H9 (cell line): Measurements from ENCODE around the gene MT1H. TPM values are rescaled to one million over a fixed set of nuclear protein-coding genes. Genes with fewer than 3 reads are reported as not detected.

Experiments used
- DNase-seq: peaks from one replicate; pipeline ENCODE4 v3.0.0-alpha.2; 2017
- H2AFZ ChIP-seq: one replicate; pipeline ENCODE4 v1.6.1; 2013; ENCODE audit warnings: mild to moderate bottlenecking, low read length, control low read depth, moderate library complexity
- H2AK5ac ChIP-seq: 2 replicates; pipeline ENCODE4 v1.6.1; 2013; ENCODE audit warnings: low read length, control low read depth, mixed read lengths; ENCODE audit not compliant: insufficient read length
- H2BK120ac ChIP-seq: one replicate; pipeline ENCODE4 v1.6.1; 2013; ENCODE audit warnings: low read depth, mild to moderate bottlenecking, low read length, control low read depth, inconsistent platforms; ENCODE audit not compliant: poor library complexity, severe bottlenecking
- H2BK12ac ChIP-seq: 2 replicates; pipeline ENCODE4 v1.6.1; 2013; ENCODE audit warnings: low read length, control low read depth, mixed read lengths, low read depth; ENCODE audit not compliant: insufficient read length
- H2BK15ac ChIP-seq: 2 replicates; pipeline ENCODE4 v1.6.1; 2013; ENCODE audit warnings: low read depth, low read length, control low read depth
- H2BK20ac ChIP-seq: one replicate; pipeline ENCODE4 v1.6.1; 2013; ENCODE audit warnings: low read depth, mild to moderate bottlenecking, low read length, control low read depth, inconsistent platforms; ENCODE audit not compliant: poor library complexity, severe bottlenecking
- H2BK5ac ChIP-seq: 2 replicates; pipeline ENCODE4 v1.6.1; 2013; ENCODE audit warnings: low read length, control low read depth, mixed read lengths; ENCODE audit not compliant: insufficient read length
- H3K14ac ChIP-seq: 2 replicates; pipeline ENCODE4 v1.6.1; 2013; ENCODE audit warnings: low read length, control low read depth; ENCODE audit not compliant: insufficient read depth
- H3K18ac ChIP-seq: 2 replicates; pipeline ENCODE4 v1.6.1; 2013; ENCODE audit warnings: low read depth, mild to moderate bottlenecking, mixed read lengths, low read length, control low read depth; ENCODE audit not compliant: insufficient read length
- H3K23ac ChIP-seq: 2 replicates; pipeline ENCODE4 v1.6.1; 2013; ENCODE audit warnings: low read length, control low read depth, mixed read lengths, low read depth; ENCODE audit not compliant: insufficient read length
- H3K23me2 ChIP-seq: 2 replicates; pipeline ENCODE4 v1.6.1; 2013; ENCODE audit warnings: low read depth, mild to moderate bottlenecking, mixed read lengths, low read length, control low read depth; ENCODE audit not compliant: insufficient read length, poor library complexity, severe bottlenecking
- H3K27ac ChIP-seq: 2 replicates; pipeline ENCODE4 v1.5.1; 2013; ENCODE audit warnings: low read length, control low read depth, mixed read lengths, low read depth; ENCODE audit not compliant: insufficient read length
- H3K27me3 ChIP-seq: 2 replicates; pipeline ENCODE4 v1.6.1; 2013; ENCODE audit warnings: low read length, control low read depth, inconsistent platforms; ENCODE audit not compliant: insufficient read depth
- H3K4ac ChIP-seq: 2 replicates; pipeline ENCODE4 v1.6.1; 2013; ENCODE audit warnings: low read depth, mild to moderate bottlenecking, control low read depth, inconsistent platforms, low read length, moderate library complexity
- H3K4me1 ChIP-seq: 2 replicates; pipeline ENCODE4 v1.6.1; 2013; ENCODE audit warnings: low read length, control low read depth, inconsistent platforms; ENCODE audit not compliant: insufficient read depth
- H3K4me2 ChIP-seq: 2 replicates; pipeline ENCODE4 v1.6.1; 2013; ENCODE audit warnings: low read length, control low read depth, mixed read lengths; ENCODE audit not compliant: insufficient read length, insufficient read depth
- H3K56ac ChIP-seq: 2 replicates; pipeline ENCODE4 v1.6.1; 2013; ENCODE audit warnings: low read depth, mild to moderate bottlenecking, mixed read lengths, low read length, control low read depth; ENCODE audit not compliant: insufficient read length
- H3K79me1 ChIP-seq: 2 replicates; pipeline ENCODE4 v1.6.1; 2013; ENCODE audit warnings: low read depth, mild to moderate bottlenecking, moderate library complexity, low read length, control low read depth, inconsistent platforms; ENCODE audit not compliant: insufficient read depth, poor library complexity, severe bottlenecking
- H3K79me2 ChIP-seq: 2 replicates; pipeline ENCODE4 v1.6.1; 2013; ENCODE audit warnings: low read length, control low read depth, inconsistent platforms; ENCODE audit not compliant: insufficient read depth
- H3K9ac ChIP-seq: 2 replicates; pipeline ENCODE4 v1.6.1; 2013; ENCODE audit warnings: low read length, control low read depth, mixed read lengths; ENCODE audit not compliant: insufficient read length; ENCODE audit errors: extremely low read depth
- H3K9me3 ChIP-seq: one replicate; pipeline ENCODE4 v1.6.1; 2013; ENCODE audit warnings: low read depth, low read length, inconsistent platforms; ENCODE audit not compliant: control insufficient read depth
- H3T11ph ChIP-seq: one replicate; pipeline ENCODE4 v1.6.1; 2013; ENCODE audit warnings: mild to moderate bottlenecking, low read length, control low read depth, inconsistent platforms
- H4K20me1 ChIP-seq: one replicate; pipeline ENCODE4 v1.6.1; 2013; ENCODE audit not compliant: control insufficient read depth, insufficient read length, insufficient read depth
- H4K5ac ChIP-seq: 2 replicates; pipeline ENCODE4 v1.6.1; 2013; ENCODE audit warnings: low read depth, mild to moderate bottlenecking, mixed read lengths, low read length, control low read depth; ENCODE audit not compliant: insufficient read length
- H4K8ac ChIP-seq: replicated peaks from 2 replicates; pipeline ENCODE4 v1.6.1; 2013; ENCODE audit warnings: low read length, control low read depth, mixed read lengths, low read depth; ENCODE audit not compliant: insufficient read length
- H4K91ac ChIP-seq: 2 replicates; pipeline ENCODE4 v1.6.1; 2013; ENCODE audit warnings: low read depth, mild to moderate bottlenecking, moderate library complexity, mixed read lengths, low read length, control low read depth; ENCODE audit not compliant: insufficient read length
- H3K27ac Mint-ChIP-seq, 3 experiments: 2 replicates in 2 of 3; 3 replicates in 1 of 3; pipeline ENCODE4 v1.8.0; 2020 to 2021; ENCODE audit warnings: mixed read lengths in 3 of 3, mild to moderate bottlenecking in 1 of 3, moderate library complexity in 1 of 3
- H3K27me3 Mint-ChIP-seq: 2 replicates; pipeline ENCODE4 v1.8.0; 2021; ENCODE audit warnings: low read depth, mild to moderate bottlenecking, moderate library complexity, mixed read lengths
- H3K36me3 Mint-ChIP-seq, 3 experiments: 2 replicates in 2 of 3; 3 replicates in 1 of 3; pipeline ENCODE4 v1.8.0; 2020 to 2021; ENCODE audit warnings: low read depth in 3 of 3, mixed read lengths in 3 of 3; ENCODE audit not compliant: insufficient read depth in 1 of 3
- H3K4me1 Mint-ChIP-seq, 2 experiments: 2 replicates each; pipeline ENCODE4 v1.8.0; 2020; ENCODE audit warnings: mixed read lengths in 2 of 2
- H3K4me3 Mint-ChIP-seq, 2 experiments: 2 replicates in 1 of 2; 3 replicates in 1 of 2; pipeline ENCODE4 v1.8.0; 2020 to 2021; ENCODE audit warnings: mild to moderate bottlenecking in 2 of 2, mixed read lengths in 2 of 2, moderate library complexity in 1 of 2
- H3K9me3 Mint-ChIP-seq, 2 experiments: 2 replicates in 1 of 2; 3 replicates in 1 of 2; pipeline ENCODE4 v1.8.0; 2020; ENCODE audit warnings: mild to moderate bottlenecking in 2 of 2, mixed read lengths in 2 of 2, moderate library complexity in 1 of 2
- WGBS: extraction: QIAGEN DNeasy Blood & Tissue Kit; methylation state at CpG from one replicate; pipeline ENCODE4 v1.1.7; 2013; ENCODE audit warnings: missing lambda C conversion rate, low lambda C conversion rate, mixed read lengths; ENCODE audit not compliant: insufficient read length; ENCODE audit errors: extremely low coverage; 5-methylcytosine and 5-hydroxymethylcytosine counted together
- total RNA-seq: library from RNA; stranded (reverse); gene quantifications from 2 replicates; pipeline ENCODE4 v1.2.1, GENCODE V29; 2021
- TF ChIP-seq, protein P1 (sequence below): fragments of 200-600 bp; sonication (generic); conservative IDR thresholded peaks from 3 replicates; pipeline ENCODE4 v1.8.0; 2021; ENCODE audit warnings: antibody characterized with exemption, mild to moderate bottlenecking

Gene MT1H
- total RNA-seq, 1 experiment from 2014 or later = 12.5 TPM

DNA sequence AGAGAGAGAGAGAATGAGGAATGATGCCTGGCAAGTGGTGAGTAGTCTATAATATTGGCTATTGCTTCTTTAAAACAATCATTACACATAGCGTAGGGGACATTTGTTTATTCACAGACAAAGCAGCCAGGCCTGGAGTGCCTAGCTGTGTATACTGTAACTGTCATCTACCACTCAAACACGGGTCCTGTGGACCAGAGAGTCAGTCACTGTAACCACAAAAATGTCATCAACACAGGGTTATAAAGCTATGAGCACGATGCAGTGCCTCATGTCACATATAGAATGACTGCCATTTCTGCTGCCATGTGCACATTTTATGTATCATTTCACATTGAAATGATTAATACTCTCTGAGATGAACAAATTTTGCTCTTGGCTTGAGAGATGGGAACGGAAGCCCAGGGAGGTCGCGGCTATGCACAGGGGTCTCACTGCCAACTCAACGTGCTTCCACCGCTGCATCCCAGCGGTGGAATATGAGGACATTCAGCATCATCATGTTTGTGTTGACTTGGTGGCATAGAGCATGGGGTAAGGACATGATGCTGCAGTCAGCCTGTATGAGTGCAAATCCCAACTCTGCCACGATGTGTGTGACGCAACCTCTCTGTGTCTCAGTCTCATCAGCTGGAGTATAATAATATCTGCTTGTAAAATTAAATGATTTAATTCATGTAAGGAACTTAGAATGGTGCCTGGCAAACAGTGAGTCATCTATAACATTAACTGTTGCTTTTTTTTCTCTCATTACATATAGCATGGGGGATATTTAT is 3.3 kb downstream of the MT1H start:
- Histone ChIP-seq H2BK20ac (no peak overlapping the region), H3K9ac (no peak overlapping the region), H2BK15ac (no peak overlapping the region), H3K23ac (no peak overlapping the region), H3K18ac (no peak overlapping the region), H4K8ac (no peak overlapping the region), H3K14ac (no peak overlapping the region), H4K91ac (no peak overlapping the region), H3K9me3 (no peaks in the 10 kb centered on the region), H2BK12ac (no peak overlapping the region), H3K56ac (no peak overlapping the region), H3K23me2 (peaks cover 15% of the 10 kb centered on the region), H3K27ac (no peak overlapping the region), H2AK5ac (no peak overlapping the region), H2BK120ac (no peak overlapping the region), H4K5ac (no peak overlapping the region), H2AFZ (no peak overlapping the region), H3K27me3 (peaks cover 31% of the 10 kb centered on the region), H3K4ac (no peak overlapping the region), H3K79me1 (no peaks in the 10 kb centered on the region), H3K79me2 (no peaks in the 10 kb centered on the region), H4K20me1 (no peaks in the 10 kb centered on the region), H3K4me1 (peaks cover 7% of the 10 kb centered on the region; the same call in 1 of the 2 replicates), H2BK5ac (no peak overlapping the region), H3K4me2 (no peak overlapping the region), H3T11ph (no peak overlapping the region)
- peaks cover 72% of the 10 kb centered on the region for H3K27me3 Mint-ChIP-seq
- peaks cover 28 to 53% of the 10 kb centered on the region in 2 experiments for H3K4me1 Mint-ChIP-seq
- no peak overlapping the region for H3K27ac Mint-ChIP-seq
- TF ChIP-seq, protein P1, sequence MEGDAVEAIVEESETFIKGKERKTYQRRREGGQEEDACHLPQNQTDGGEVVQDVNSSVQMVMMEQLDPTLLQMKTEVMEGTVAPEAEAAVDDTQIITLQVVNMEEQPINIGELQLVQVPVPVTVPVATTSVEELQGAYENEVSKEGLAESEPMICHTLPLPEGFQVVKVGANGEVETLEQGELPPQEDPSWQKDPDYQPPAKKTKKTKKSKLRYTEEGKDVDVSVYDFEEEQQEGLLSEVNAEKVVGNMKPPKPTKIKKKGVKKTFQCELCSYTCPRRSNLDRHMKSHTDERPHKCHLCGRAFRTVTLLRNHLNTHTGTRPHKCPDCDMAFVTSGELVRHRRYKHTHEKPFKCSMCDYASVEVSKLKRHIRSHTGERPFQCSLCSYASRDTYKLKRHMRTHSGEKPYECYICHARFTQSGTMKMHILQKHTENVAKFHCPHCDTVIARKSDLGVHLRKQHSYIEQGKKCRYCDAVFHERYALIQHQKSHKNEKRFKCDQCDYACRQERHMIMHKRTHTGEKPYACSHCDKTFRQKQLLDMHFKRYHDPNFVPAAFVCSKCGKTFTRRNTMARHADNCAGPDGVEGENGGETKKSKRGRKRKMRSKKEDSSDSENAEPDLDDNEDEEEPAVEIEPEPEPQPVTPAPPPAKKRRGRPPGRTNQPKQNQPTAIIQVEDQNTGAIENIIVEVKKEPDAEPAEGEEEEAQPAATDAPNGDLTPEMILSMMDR = no peak
- DNase-seq = no peak
- WGBS = no CpG with 5 or more reads among the region's 11 CpGs
- no peaks in the 10 kb centered on the region for H3K36me3 Mint-ChIP-seq
- H3K9me3 Mint-ChIP-seq = no peaks in the 10 kb centered on the region; a peak in 1 of 5 replicates
- no peak overlapping the region for H3K4me3 Mint-ChIP-seq
